ENCODE results near the gene CSAG1.
"Not testable (repeated sequence)": the region's sequence is repeated elsewhere in the genome, so short reads cannot be mapped to it uniquely, and the experiment has no call there.

The CSAG1 gene, protein sequence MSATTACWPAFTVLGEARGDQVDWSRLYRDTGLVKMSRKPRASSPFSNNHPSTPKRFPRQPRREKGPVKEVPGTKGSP
- 0 reads per million in 4 experiments for total RNA-seq

GRCh38 chrX:152733261-152733975 lies at the start of gene CSAG1, which contains the start of gene MAGEA12:
Gene CSAG1, minus strand, starts transcription at chrX:152733721. Its CDS starts 1,261 bp downstream, at chrX:152732460.
Gene MAGEA12, plus strand, starts transcription at chrX:152733757. Its CDS starts 2,405 bp downstream, at chrX:152736162.
- DNase-seq: no peak

DNA sequence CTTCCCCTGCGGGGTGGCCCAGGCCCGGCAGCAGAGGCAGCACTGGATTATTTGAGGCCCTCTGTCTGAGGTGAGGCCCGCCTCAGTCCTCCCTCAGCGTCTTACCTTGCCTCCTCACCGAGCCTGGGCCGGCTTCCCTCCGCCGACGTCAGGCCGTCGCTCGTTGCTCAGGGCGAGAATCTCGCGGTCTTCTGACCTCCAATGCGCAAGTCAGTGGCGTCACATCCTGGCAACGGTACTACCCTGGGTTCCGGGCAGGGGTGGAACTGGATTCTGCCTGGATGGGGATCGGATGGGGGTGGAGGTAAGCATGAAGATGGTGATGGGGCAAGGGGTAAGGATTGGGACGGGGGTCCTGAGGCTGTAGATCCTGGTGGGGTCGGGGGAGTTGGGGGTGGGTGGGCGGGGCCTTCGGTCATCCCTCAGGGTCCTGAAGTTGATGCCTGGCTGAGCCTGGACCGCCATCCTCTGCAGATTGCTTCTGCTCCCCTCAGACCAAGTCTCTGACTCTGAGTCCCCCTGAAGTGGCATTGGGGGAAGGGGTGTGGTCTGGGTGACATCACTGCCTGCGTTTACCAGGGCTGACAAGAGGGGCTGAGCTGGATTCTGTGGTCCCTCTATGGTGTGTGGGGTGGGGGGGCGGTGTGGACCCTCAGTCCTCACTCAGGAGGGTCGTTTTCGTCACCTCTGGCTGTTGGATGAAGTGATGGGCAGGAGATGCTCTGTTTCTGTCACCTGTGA lies 36.2 kb upstream of the CSAG1 start, which contains the start of gene MAGEA6:
Gene MAGEA6, minus strand, starts transcription at position 141 of the 741 bp plus-strand sequence. CDS start 2,039 bp downstream, outside the sequence.
- not testable (repeated sequence) for DNase-seq

DNA sequence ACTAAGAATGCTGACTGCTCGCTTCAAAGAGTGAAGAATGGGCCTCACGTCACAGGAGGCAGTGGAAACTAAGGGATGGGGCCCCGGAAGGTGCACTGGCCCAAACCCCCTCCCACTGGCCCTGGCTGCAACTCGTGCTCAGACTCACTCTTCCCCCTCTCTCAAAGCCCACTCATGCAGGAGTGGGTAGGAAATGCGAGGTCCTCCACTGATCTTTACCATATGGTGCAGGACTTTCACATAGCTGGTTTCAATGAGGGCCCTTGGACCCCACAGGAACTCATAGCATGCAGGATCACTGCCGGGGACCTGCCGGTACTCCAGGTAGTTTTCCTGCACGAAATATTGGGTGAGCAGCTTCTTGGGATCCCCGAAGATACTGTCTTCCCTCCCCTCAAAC lies 33.0 kb upstream of the CSAG1 start:
- not testable (repeated sequence) for DNase-seq

DNA sequence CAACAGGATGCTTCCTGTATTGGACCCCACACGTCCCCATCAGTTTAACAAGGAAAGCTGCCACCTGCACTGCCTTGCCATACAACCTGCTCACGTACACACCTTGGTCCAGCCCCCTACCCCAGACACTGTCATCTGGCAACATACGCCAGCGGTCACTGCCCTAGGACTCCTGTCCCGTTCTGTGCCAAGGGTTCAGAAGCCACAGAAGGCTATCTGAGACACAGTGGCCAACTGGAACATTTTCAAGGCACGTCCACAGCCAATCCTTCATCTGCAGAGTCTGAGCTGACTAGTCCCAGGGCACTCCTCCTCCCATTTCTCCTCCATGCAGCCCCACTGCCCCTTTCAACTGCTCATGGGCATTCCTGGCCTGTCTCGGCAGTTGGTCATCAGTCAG lies 28.1 kb upstream of the CSAG1 start:
- not testable (repeated sequence) for DNase-seq

GRCh38 chrX:152759544-152759943 lies 26.0 kb upstream of the CSAG1 start:
- DNase-seq: not testable (repeated sequence)

- not testable (repeated sequence) for DNase-seq
These were observed 25.4 kb upstream of the CSAG1 start, which contains the start of gene CSAG3 for GRCh38 chrX:152758918-152759317. Gene CSAG3, plus strand, starts transcription at chrX:152759218.

DNA sequence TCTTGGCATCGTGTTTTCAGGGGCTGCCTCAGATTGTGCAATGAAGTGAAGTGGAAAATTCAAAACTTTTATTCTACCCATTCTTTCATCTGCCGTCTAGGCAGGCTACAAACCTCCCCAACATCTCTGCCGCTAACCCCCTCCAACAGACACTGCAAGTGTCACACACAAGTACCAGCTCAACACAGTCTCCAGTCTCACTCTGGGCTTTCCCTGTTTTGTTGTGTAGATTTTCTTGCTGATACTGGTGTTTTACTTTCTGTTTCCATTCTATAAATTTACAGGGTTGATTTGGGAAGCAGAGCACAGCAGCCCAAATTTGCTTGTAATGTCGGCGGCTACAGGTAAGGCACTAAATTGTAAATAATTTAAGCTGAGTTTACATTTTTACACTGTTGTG lies 21.4 kb upstream of the CSAG1 start:
- DNase-seq: not testable (repeated sequence)

DNA sequence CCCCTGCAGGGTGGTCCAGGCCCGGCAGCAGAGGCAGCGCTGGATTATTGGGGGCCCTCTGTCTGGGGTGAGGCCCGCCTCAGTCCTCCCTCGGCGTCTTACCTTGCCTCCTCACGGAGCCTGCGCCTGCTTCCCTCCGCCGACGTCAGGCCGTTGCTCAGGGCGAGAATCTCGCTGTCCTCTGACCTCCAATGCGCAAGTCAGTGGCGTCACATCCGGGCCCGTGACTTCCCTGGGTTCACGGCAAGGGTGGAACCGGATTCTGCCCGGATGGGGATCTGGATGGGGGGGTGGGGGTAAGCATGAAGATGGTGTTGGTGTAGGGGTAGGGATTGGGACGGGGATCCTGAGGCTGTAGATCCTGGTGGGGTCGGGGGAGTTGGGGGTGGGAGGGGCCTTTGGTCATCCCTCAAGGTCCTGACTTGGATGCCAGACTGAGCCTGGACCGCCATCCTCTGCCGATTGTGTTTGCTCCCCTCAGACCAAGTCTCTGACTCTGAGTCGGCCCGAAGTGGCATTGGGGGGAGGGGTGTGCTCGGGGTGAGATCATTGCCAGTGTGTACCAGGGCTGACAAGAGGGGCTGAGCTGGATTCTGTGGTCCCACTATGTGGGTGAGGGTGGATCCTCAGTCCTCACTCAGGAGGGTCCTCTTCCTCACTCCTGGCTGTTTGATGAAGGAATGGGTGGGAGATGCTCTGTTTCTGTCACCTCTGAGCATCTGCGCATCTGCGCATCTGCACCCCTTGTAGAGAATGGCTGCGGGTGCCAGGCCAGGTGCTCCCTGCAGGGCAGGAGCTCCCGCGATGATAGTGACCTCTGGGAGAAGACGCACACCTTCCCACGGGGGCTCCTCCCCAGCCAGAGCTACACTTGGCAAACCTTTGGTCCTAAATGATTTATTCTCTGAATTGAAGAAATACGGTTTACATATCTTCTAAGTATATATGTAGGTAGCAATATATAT lies 20.4 kb upstream of the CSAG1 start, which contains the start of gene MAGEA2:
Gene MAGEA2, minus strand, starts transcription at position 157 of the 965 bp plus-strand sequence. CDS start 2,479 bp downstream, outside the sequence.
- DNase-seq: not testable (repeated sequence)

DNA sequence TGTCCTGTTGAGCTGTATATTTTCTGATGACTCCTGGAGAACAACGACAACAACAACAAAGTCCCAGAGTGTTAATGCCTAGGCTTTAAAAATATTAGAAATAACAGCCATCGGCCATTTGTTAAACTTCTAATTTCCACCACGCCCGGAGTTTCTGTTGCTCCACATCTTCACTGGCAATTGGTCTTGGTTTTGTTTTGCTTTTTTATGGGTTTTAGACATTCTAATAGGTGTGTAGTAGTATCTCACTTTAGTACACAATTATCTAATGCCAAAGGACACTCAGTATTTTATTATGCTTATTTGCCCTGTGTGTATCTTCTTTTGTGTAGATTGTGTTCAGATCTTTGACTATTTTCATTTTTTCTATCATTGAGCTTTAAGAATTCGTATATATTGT lies 5.0 kb upstream of the CSAG1 start:
- no peak for DNase-seq

DNA sequence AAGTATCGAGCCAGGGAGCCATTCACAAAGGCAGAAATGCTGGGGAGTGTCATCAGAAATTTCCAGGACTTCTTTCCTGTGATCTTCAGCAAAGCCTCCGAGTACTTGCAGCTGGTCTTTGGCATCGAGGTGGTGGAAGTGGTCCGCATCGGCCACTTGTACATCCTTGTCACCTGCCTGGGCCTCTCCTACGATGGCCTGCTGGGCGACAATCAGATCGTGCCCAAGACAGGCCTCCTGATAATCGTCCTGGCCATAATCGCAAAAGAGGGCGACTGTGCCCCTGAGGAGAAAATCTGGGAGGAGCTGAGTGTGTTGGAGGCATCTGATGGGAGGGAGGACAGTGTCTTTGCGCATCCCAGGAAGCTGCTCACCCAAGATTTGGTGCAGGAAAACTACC lies 3.0 kb upstream of the CSAG1 start:
- not testable (repeated sequence) for DNase-seq

- DNase-seq: no peak
These were observed 2.5 kb upstream of the CSAG1 start for GRCh38 chrX:152735860-152736511.

- DNase-seq: no peak
These were observed 1.6 kb upstream of the CSAG1 start for GRCh38 chrX:152735101-152735500.

DNA sequence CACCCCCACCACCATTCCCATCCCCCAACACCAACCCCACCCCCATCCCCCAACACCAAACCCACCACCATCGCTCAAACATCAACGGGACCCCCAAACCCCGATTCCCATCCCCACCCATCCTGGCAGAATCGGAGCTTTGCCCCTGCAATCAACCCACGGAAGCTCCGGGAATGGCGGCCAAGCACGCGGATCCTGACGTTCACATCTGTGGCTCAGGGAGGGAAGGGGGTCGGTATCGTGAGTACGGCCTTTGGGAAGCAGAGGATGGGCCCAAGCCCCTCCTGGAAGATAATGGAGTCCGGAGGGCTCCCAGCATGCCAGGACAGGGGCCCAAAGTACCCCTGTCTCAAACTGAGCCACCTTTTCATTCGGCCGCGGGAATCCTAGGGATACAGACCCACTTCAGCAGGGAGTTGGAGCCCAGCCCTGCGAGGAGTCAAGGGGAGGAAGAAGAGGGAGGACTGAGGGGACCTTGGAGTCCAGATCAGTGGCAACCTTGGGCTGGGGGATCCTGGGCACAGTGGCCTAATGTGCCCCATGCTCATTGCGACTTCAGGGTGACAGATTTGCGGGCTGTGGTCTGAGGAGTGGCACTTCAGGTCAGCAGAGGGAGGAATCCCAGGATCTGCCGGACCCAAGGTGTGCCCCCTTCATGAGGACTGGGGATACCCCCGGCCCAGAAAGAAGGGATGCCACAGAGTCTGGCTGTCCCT lies 780 bp upstream of the CSAG1 start:
- DNase-seq: not testable (repeated sequence)

DNA sequence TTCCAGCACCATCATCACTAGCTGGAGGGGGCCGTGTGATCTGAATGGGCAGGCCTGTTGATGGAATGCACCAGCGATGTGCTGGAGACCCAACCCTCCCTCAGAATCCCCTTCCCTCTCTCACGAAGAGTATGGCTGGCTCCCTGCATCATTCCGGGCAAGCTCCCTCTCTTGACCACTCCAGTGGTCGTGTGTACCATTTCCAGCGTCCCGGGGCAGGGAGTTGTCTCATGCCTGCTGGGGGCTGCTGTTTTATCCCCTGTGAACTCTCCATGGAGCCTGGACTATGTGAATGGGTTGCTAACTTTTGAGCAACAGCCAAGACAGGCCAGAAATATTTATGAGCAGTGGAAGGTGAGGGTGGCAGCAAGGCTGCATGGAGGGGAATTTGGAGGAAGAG lies 8.1 kb downstream of the CSAG1 start:
- DNase-seq: no peak

GRCh38 chrX:152713815-152714787 lies 19.4 kb downstream of the CSAG1 start, which contains the start of gene MAGEA2B:
Gene MAGEA2B, plus strand, starts transcription at chrX:152714628. Its CDS starts 2,479 bp downstream, at chrX:152717107.
- DNase-seq: not testable (repeated sequence)

DNA sequence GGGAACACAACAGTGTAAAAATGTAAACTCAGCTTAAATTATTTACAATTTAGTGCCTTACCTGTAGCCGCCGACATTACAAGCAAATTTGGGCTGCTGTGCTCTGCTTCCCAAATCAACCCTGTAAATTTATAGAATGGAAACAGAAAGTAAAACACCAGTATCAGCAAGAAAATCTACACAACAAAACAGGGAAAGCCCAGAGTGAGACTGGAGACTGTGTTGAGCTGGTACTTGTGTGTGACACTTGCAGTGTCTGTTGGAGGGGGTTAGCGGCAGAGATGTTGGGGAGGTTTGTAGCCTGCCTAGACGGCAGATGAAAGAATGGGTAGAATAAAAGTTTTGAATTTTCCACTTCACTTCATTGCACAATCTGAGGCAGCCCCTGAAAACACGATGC lies 20.3 kb downstream of the CSAG1 start:
- DNase-seq: not testable (repeated sequence)

GRCh38 chrX:152709173-152709572 lies 24.3 kb downstream of the CSAG1 start, which contains the start of gene CSAG2:
Gene CSAG2, minus strand, starts transcription at chrX:152709273. Its CDS starts 161 bp downstream, at chrX:152709112.
- not testable (repeated sequence) for DNase-seq

GRCh38 chrX:152706500-152706899 lies 27.0 kb downstream of the CSAG1 start:
- DNase-seq: not testable (repeated sequence)

GRCh38 chrX:152700390-152700789 lies 33.1 kb downstream of the CSAG1 start:
- DNase-seq: not testable (repeated sequence)

All from effector CD8-positive, alpha-beta T cell (primary cell).